Raji (cell line): ENCODE data around the gene DFFA.

Experiments
- POLR2A ChIP-seq: IDR thresholded peaks from 2 replicates; pipeline ENCODE4 v1.6.1; 2011; ENCODE audit warnings: low read depth, low read length, control low read depth; ENCODE audit not compliant: insufficient read depth

DFFA gene

GRCh38 chr1:10428984-10429383 is 43.3 kb downstream of the DFFA start:
- no peak for TF ChIP-seq POLR2A

GRCh38 chr1:10424651-10425050 is 47.7 kb downstream of the DFFA start:
- no peak for TF ChIP-seq POLR2A

GRCh38 chr1:10424034-10424433 is 48.3 kb downstream of the DFFA start:
- TF ChIP-seq POLR2A = no peak

GRCh38 chr1:10421637-10422036 is 50.7 kb downstream of the DFFA start:
- TF ChIP-seq POLR2A = no peak

GRCh38 chr1:10419351-10419750 is 53.0 kb downstream of the DFFA start:
- no peak for TF ChIP-seq POLR2A

- TF ChIP-seq POLR2A = no peak
Measured at GRCh38 chr1:10415211-10415930, 57.0 kb downstream of the DFFA start.

- no peak for TF ChIP-seq POLR2A
Measured at GRCh38 chr1:10407201-10407600, 65.1 kb downstream of the DFFA start.
